Effector memory CD4-positive, alpha-beta T cell (primary cell): ENCODE measurements around the gene SLITRK1.

Experiments used
- DNase-seq, 3 donors: peaks; one replicate each; pipeline ENCODE4 v3.0.0-alpha.2; 2020
- H3K27ac ChIP-seq: 2 replicates; pipeline ENCODE4 v1.7.0; 2013; ENCODE audit warnings: mild to moderate bottlenecking, low read length, moderate library complexity; ENCODE audit not compliant: insufficient read depth, poor library complexity, severe bottlenecking
- H3K27me3 ChIP-seq: replicated peaks from 2 replicates; pipeline ENCODE4 v1.7.0; 2013; ENCODE audit warnings: mild to moderate bottlenecking, low read length; ENCODE audit not compliant: insufficient read depth, control insufficient read depth, poor library complexity, severe bottlenecking
- H3K36me3 ChIP-seq: 2 replicates; pipeline ENCODE4 v1.7.0; 2013; ENCODE audit warnings: mild to moderate bottlenecking, low read length, moderate library complexity; ENCODE audit not compliant: control insufficient read depth, insufficient read depth
- H3K4me1 ChIP-seq: 2 replicates; pipeline ENCODE4 v1.7.0; 2013; ENCODE audit warnings: low read length, mild to moderate bottlenecking; ENCODE audit not compliant: control insufficient read depth, insufficient read depth, poor library complexity, severe bottlenecking
- H3K4me3 ChIP-seq: 2 replicates; pipeline ENCODE4 v1.7.0; 2013; ENCODE audit warnings: low read length, low read depth, mild to moderate bottlenecking; ENCODE audit not compliant: insufficient read depth, poor library complexity, severe bottlenecking
- H3K9me3 ChIP-seq: 2 replicates; pipeline ENCODE4 v1.7.0; 2013; ENCODE audit warnings: mild to moderate bottlenecking, low read length, moderate library complexity; ENCODE audit not compliant: control insufficient read depth

The SLITRK1 gene

DNA sequence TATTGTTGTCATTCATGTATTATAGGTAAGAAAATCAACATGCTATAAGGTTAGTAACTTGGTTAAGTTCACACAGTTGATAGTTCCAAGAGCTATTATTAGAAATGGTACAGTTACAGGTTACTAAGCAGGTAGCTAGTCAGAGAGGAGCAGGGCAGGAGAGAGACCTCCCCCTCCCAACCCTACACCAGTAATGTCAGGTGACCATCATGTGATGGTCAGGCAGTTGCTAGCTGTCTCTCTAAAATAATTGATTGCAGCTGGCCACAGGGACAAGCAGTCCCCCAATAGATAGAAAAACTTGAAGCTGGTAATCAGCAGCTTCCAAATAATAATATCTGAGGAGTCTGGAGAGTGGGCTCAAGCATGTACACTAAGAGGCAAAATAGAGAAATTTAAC lies 14.6 kb downstream of the SLITRK1 start:
- DNase-seq: no peak
- H3K27ac ChIP-seq: no peak overlapping the region
- H3K36me3 ChIP-seq: no peaks in the 10 kb centered on the region
- no peaks in the 10 kb centered on the region for H3K9me3 ChIP-seq
- H3K4me3 ChIP-seq: no peak overlapping the region
- H3K4me1 ChIP-seq: no peaks in the 10 kb centered on the region
- no peaks in the 10 kb centered on the region for H3K27me3 ChIP-seq

DNA sequence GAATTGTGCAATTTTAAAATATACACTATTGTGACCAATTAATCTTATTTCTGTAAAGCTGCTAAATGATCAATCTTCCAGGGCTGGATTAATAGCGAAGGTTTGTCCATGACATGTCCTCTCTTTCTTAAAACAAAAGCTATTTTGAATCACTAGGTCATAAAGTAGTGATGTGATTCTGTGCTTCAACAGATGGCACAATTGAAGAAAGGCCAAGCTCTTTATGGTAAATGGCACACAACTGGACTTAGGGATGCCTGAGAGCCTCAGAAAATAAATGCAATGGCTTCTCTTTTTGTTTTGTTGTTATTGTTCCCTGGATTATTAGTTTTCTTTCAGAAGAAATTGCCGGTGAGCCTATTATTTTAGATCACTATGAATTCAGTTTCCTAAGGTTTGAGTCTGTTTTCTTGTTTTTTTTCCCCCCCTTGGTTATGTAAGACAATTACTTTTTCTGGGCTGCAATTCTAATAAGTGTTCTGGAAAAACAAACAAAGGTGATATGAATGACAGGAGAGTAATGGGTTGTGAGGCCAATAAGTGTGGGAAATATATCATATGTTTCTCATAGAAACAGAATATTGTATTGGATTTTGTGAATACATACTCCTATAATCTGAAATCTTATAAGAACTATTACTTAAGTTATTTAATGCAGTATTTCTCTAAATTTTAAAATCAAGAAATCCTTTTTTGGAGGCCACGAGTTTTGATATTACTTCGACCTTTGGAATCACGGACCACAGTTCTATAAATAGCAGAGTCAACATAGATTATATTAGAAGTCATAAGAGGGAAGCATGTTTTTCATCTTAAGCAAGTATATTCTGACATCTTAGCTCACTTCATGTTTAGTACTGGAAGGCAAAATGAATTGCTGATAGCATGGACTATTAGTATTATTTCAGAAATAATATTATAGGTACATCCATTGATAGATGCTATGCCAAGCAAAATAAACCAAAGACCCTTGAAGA lies 16.8 kb downstream of the SLITRK1 start:
- H3K4me1 ChIP-seq: no peaks in the 10 kb centered on the region
- no peak for DNase-seq
- no peak overlapping the region for H3K27ac ChIP-seq
- no peaks in the 10 kb centered on the region for H3K9me3 ChIP-seq
- H3K4me3 ChIP-seq: no peak overlapping the region
- H3K27me3 ChIP-seq: no peaks in the 10 kb centered on the region
- no peaks in the 10 kb centered on the region for H3K36me3 ChIP-seq

DNA sequence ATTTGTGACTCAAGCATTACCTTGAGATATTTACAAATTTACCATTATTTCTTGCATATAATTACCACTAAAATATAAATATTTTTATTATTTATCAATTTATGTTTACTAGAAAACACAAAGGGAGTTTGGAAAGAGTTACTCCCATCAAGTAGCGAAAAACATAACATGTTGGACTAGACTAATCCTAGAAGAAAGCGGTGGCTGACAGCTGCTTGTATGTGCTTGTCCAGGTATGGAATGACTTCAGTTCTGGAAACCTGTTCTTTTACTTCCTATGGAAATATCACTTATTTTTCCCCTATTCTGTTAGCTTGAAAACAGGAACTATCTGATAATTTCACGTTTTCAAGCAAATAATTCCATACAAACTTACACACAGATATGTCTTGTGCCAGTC lies 28.5 kb downstream of the SLITRK1 start:
- Histone ChIP-seq H3K4me3 (no peak overlapping the region), H3K9me3 (no peaks in the 10 kb centered on the region), H3K4me1 (no peaks in the 10 kb centered on the region), H3K36me3 (no peaks in the 10 kb centered on the region), H3K27me3 (no peaks in the 10 kb centered on the region), H3K27ac (no peak overlapping the region)
- DNase-seq: no peak

DNA sequence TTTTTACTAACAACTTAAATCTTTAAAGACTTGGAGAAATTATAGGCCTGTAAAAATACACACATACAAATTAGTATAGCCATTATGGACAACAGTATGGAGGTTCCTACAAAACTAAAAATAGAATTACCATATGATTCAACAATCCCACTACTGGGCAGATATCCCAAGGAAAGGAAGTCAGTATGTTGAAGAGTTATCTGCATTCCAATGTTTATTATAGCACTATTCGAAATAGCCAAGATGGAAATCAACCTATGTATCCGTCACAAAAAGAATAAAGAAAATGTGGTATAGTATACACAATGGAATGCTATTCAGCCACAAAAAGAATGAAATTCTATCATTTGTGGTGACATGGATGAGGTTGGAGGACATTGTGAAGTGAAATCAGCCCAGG lies 37.2 kb downstream of the SLITRK1 start:
- no peaks in the 10 kb centered on the region for H3K36me3 ChIP-seq
- no peak overlapping the region for H3K4me3 ChIP-seq
- no peaks in the 10 kb centered on the region for H3K9me3 ChIP-seq
- H3K27ac ChIP-seq: no peak overlapping the region
- H3K4me1 ChIP-seq: no peaks in the 10 kb centered on the region
- no peak for DNase-seq
- no peaks in the 10 kb centered on the region for H3K27me3 ChIP-seq

DNA sequence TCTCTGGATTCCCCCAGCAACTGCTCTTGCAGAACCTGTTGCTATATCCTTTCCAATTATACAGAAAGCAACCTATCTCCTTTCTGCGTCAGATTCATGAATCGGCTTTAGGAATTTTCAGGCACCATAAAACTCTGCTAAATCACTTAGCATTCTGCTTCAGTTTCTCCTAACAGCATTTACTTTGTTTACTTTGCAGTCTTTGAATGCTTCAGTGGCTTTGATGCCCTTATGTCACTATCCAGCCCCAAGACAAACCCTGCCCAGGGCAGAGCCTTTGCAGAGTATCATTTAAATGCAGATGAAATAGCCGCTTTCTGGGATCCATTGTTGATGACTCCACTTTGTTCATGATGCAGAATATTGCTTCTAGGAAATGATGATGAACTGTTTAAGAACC lies 43.1 kb downstream of the SLITRK1 start:
- Histone ChIP-seq H3K27ac (no peak overlapping the region), H3K9me3 (no peaks in the 10 kb centered on the region), H3K4me1 (no peaks in the 10 kb centered on the region), H3K4me3 (no peak overlapping the region), H3K36me3 (no peaks in the 10 kb centered on the region), H3K27me3 (no peaks in the 10 kb centered on the region)
- no peak for DNase-seq

DNA sequence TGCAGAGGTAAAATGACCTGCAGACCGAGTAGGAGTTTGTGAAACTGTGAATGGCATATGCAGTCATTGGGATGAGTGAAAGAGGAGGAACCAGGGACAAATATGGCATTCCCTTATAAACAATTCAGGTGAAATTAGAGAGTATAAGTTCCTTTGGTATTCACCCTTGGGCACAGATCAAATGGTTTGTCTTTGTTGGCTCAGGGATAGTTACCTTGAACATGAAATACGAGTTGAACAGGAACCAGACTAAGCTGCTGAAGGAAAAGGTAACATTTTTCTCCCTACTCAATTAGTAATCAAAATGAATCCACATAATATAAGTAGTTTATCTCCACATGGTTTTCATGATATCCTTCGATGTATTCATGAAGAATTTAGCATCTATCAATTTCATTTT lies 50.5 kb downstream of the SLITRK1 start:
- H3K27ac ChIP-seq: no peak overlapping the region
- no peaks in the 10 kb centered on the region for H3K27me3 ChIP-seq
- DNase-seq: no peak
- no peaks in the 10 kb centered on the region for H3K4me1 ChIP-seq
- no peak overlapping the region for H3K4me3 ChIP-seq
- no peaks in the 10 kb centered on the region for H3K9me3 ChIP-seq
- H3K36me3 ChIP-seq: no peaks in the 10 kb centered on the region

DNA sequence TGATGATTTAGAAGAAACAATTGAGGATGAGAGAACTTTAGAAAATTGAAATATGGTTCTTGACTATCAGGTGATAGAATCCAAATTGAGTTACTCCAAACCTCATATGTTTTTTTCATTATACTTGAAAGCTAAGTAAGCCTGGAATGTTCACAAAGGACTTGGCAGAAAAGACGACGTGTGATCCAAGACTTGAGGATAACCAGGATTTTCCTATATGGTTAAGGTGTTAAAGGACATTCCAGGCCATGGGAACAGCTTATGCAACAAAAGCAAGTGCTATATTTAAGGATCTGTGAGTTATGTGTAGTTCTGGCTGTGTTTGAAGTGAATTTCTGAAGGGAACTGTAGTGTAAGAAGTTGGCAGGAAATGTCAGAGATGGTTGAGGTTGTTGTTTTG lies 52.5 kb downstream of the SLITRK1 start:
- Histone ChIP-seq H3K4me1 (no peaks in the 10 kb centered on the region), H3K4me3 (no peak overlapping the region), H3K9me3 (no peaks in the 10 kb centered on the region), H3K27ac (no peak overlapping the region), H3K27me3 (no peaks in the 10 kb centered on the region), H3K36me3 (no peaks in the 10 kb centered on the region)
- no peak for DNase-seq

DNA sequence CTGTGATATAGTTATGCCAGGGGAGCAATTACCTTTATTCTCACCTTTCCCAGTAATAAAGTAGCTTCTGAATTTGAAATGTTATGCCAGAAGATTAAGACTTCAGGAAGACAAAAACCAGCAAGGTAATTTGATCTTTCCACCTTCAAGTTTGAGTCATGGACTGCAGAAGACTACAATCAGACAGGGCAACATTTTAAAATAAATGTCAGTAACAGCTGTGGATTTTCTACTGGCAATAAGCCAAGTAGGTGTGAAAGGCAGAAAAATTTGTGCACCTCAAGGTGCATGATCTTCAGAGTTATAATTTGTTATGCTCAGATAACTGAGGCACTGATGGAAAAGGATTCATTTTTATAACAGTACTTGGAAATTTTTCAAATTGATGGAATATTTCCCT lies 54.9 kb downstream of the SLITRK1 start:
- no peak overlapping the region for H3K27ac ChIP-seq
- no peaks in the 10 kb centered on the region for H3K4me1 ChIP-seq
- DNase-seq: no peak
- no peak overlapping the region for H3K4me3 ChIP-seq
- no peaks in the 10 kb centered on the region for H3K9me3 ChIP-seq
- H3K36me3 ChIP-seq: no peaks in the 10 kb centered on the region
- H3K27me3 ChIP-seq: no peaks in the 10 kb centered on the region
